Cardiac muscle cell (in vitro differentiated cells and primary cell): ENCODE measurements around the gene HERC4. TPM values are rescaled to one million over a fixed set of nuclear protein-coding genes. Genes with fewer than 3 reads are reported as not detected.

Experiments
- DNase-seq, 2 donors: peaks; one replicate each; pipeline versions ENCODE4 v3.0.0 to v3.0.0-alpha.2; 2010 to 2017; ENCODE audit warnings: low read depth in 1 of 2, low spot score in 1 of 2
- H3K27ac ChIP-seq: fragments of 200-600 bp; sonication (generic); 2 replicates; pipeline ENCODE4 v1.5.1; 2016
- H3K27me3 ChIP-seq: fragments of 200-600 bp; sonication (generic); 2 replicates; pipeline ENCODE4 v1.6.0; 2016; ENCODE audit warnings: control low read depth
- H3K36me3 ChIP-seq: fragments of 200-600 bp; sonication (generic); 2 replicates; pipeline ENCODE4 v1.5.1; 2016; ENCODE audit warnings: control low read depth
- H3K4me1 ChIP-seq: fragments of 200-600 bp; sonication (generic); 2 replicates; pipeline ENCODE4 v1.8.1; 2017; ENCODE audit warnings: low read depth, mild to moderate bottlenecking, mixed run types
- H3K4me3 ChIP-seq: fragments of 200-600 bp; sonication (generic); 2 replicates; pipeline ENCODE4 v1.5.1; 2016; ENCODE audit warnings: mild to moderate bottlenecking
- H3K9me3 ChIP-seq: fragments of 200-600 bp; sonication (generic); 2 replicates; pipeline ENCODE4 v1.5.1; 2017; ENCODE audit warnings: low read depth, mild to moderate bottlenecking, control low read depth
- CTCF ChIP-seq: IDR thresholded peaks from 2 replicates; pipeline ENCODE4 v1.5.1; 2012; ENCODE audit warnings: low read depth, mild to moderate bottlenecking, low read length
- polyA plus RNA-seq: library from polyadenylated mRNA; unstranded; fragments of >200 nt; fragmentation: Nextera tagmentation; extraction: Ambion mirVana; gene quantifications from 2 replicates; pipeline ENCODE4 v1.2.1, GENCODE V29; 2016
- total RNA-seq: library from RNA; depleted of rRNA; stranded (reverse); fragments of >200 nt; gene quantifications from 2 replicates; pipeline ENCODE4 v1.2.3, GENCODE V29; 2016

HERC4 gene
- total and polyA plus RNA-seq, 2 experiments from 2014 or later: 35.1 to 38.7 TPM

- Histone ChIP-seq H3K9me3 (no peaks in the 10 kb centered on the region), H3K4me1 (no peaks in the 10 kb centered on the region), H3K27me3 (no peaks in the 10 kb centered on the region), H3K36me3 (peaks cover 24% of the 10 kb centered on the region), H3K27ac (no peak overlapping the region), H3K4me3 (no peak overlapping the region)
- TF ChIP-seq CTCF: no peak
- peak in 1 of 2 donors; percentile 5 for DNase-seq
These were observed 151.5 kb downstream of the HERC4 start for GRCh38 chr10:67923551-67923950.

GRCh38 chr10:67921065-67921464, 154.0 kb downstream of the HERC4 start:
- DNase-seq: no peak
- no peaks in the 10 kb centered on the region for H3K27me3 ChIP-seq
- H3K4me3 ChIP-seq: no peak overlapping the region
- no peak overlapping the region for H3K27ac ChIP-seq
- H3K9me3 ChIP-seq: no peaks in the 10 kb centered on the region
- peaks cover 31% of the 10 kb centered on the region for H3K36me3 ChIP-seq
- H3K4me1 ChIP-seq: no peaks in the 10 kb centered on the region
- TF ChIP-seq CTCF: no peak

GRCh38 chr10:67917679-67918078, 157.4 kb downstream of the HERC4 start:
- Histone ChIP-seq H3K9me3 (no peaks in the 10 kb centered on the region), H3K36me3 (peaks cover 30% of the 10 kb centered on the region), H3K27ac (peak overlapping the region; percentile 48), H3K27me3 (no peaks in the 10 kb centered on the region), H3K4me3 (no peak overlapping the region), H3K4me1 (no peaks in the 10 kb centered on the region)
- no peak for TF ChIP-seq CTCF
- no peak for DNase-seq

GRCh38 chr10:67917169-67917568, 157.9 kb downstream of the HERC4 start:
- Histone ChIP-seq H3K27ac (peak overlapping the region; percentile 48), H3K9me3 (no peaks in the 10 kb centered on the region), H3K4me3 (no peak overlapping the region), H3K4me1 (no peaks in the 10 kb centered on the region), H3K27me3 (no peaks in the 10 kb centered on the region), H3K36me3 (peaks cover 33% of the 10 kb centered on the region)
- no peak for DNase-seq
- TF ChIP-seq CTCF: no peak

GRCh38 chr10:67914777-67915340, 160.2 kb downstream of the HERC4 start:
- DNase-seq: no peak
- Histone ChIP-seq H3K27ac (peak overlapping the region; percentile 13), H3K4me3 (no peak overlapping the region), H3K4me1 (no peaks in the 10 kb centered on the region), H3K9me3 (no peaks in the 10 kb centered on the region), H3K27me3 (no peaks in the 10 kb centered on the region), H3K36me3 (peaks cover 49% of the 10 kb centered on the region)
- no peak for TF ChIP-seq CTCF
